PC-9 (cell line): ENCODE measurements around the gene BTN2A1.

Source experiments
- CTCF ChIP-seq: fragments of 200-600 bp; sonication (generic); conservative IDR thresholded peaks from 2 replicates; pipeline ENCODE4 v1.6.1; 2017; ENCODE audit warnings: mixed run types, antibody characterized with exemption, mild to moderate bottlenecking, moderate library complexity
- EZH2 ChIP-seq: fragments of 200-600 bp; sonication (generic); IDR thresholded peaks from 2 replicates; pipeline ENCODE4 v1.8.0; 2017; ENCODE audit warnings: antibody characterized with exemption, low read depth

- TF ChIP-seq CTCF: no peak
- no peak for TF ChIP-seq EZH2
Observed at GRCh38 chr6:26487466-26487865, 29.7 kb downstream of the BTN2A1 start.
